ENCODE results near the gene USP1.

USP1 gene

DNA sequence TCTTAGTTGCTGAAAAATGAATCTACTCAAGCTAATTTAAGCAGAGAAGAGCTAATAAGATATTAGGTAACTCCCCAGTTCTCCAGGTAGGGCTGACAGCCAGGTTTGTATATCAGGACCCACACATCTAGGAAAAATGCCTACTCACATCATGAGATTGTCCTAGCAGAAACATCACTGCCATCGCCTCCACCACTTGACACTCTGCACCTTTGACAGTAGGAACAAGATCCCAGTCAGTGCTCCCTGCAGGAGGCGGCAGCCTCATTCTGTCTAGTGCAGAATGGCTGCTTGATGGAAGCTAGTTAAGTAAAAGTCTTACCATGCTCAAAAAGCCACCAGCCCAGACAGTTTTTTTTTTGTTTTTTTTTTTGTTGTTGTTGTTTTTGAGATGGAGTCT is 31.6 kb upstream of the USP1 start:
- no peaks in the 10 kb centered on the region for H3K27me3 ChIP-seq (ENCODE audit: insufficient read depth, low read length)
- no peak overlapping the region for H3K27ac ChIP-seq (ENCODE audit: low read depth, low read length)
- H3K9ac ChIP-seq (ENCODE audit: low read depth, low read length): no peak overlapping the region
- no peaks in the 10 kb centered on the region for H3K9me3 ChIP-seq (ENCODE audit: insufficient read depth, low read depth, low read length)
- WGBS: 90% methylated on average over 2 of the region's 2 CpGs
- no peak overlapping the region for H3K4me3 ChIP-seq (ENCODE audit: low read length)
- no peaks in the 10 kb centered on the region for H3K36me3 ChIP-seq (ENCODE audit: insufficient read depth, low read length)
- peaks cover 19% of the 10 kb centered on the region for H3K4me1 ChIP-seq (ENCODE audit: insufficient read depth, low read length)

DNA sequence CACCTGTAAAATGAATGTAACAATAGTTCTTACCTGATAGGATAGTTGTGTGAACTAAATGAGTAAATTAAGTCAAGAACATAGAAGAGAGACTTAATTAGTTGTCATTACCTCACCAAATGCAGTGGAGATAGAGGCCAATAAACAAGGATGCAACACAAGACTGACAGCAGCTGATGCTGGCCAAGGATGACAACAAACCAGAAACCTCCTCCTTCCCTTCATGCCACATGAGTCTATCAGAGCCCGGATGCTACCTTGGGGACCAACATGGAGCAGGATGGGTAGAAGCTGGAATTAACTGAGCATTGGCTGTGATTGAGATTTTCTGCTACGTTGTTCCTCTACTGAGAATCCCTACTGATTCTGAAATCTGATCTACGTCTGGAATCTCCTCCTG is 30.3 kb upstream of the USP1 start:
- H3K27me3 ChIP-seq (ENCODE audit: insufficient read depth, low read length): no peaks in the 10 kb centered on the region
- no peak overlapping the region for H3K4me3 ChIP-seq (ENCODE audit: low read length)
- H3K9me3 ChIP-seq (ENCODE audit: insufficient read depth, low read depth, low read length): no peaks in the 10 kb centered on the region
- H3K4me1 ChIP-seq (ENCODE audit: insufficient read depth, low read length): peaks cover 7% of the 10 kb centered on the region
- H3K36me3 ChIP-seq (ENCODE audit: insufficient read depth, low read length): no peaks in the 10 kb centered on the region
- H3K9ac ChIP-seq (ENCODE audit: low read depth, low read length): no peak overlapping the region
- 74% methylated on average over 3 of the region's 3 CpGs for WGBS
- no peak overlapping the region for H3K27ac ChIP-seq (ENCODE audit: low read depth, low read length)

DNA sequence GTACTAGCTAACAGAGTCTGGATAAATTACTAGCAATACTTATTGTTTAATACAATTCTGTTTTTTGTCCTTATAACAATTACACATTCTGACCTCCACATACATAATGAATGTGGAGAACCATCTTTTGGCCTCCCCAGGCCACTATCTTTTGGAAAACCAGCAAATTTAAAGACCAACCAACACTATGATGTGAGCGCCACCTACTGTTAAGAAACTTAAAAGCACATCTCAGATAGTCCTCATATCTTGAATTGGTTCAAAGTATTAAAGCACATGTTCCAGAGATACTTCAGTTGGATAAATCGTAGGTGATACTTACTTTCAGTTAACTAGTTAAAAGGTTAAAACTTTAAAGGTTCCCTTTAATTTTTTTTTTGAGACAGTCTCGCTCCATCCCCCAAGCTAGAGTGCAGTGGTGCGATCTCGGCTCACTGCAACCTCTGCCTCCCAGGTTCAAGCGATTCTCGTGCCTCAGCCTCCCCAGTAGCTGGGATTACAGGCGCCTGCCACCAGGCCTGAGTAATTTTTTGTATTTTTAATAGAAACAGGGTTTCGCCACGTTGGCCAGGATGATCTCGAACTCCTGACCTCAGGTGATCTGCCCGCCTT is 29.3 kb upstream of the USP1 start:
- no peak overlapping the region for H3K9ac ChIP-seq (ENCODE audit: low read depth, low read length)
- H3K4me3 ChIP-seq (ENCODE audit: low read length): no peak overlapping the region
- no peaks in the 10 kb centered on the region for H3K36me3 ChIP-seq (ENCODE audit: insufficient read depth, low read length)
- peaks cover 3% of the 10 kb centered on the region; the same call in 1 of the 2 replicates for H3K4me1 ChIP-seq (ENCODE audit: insufficient read depth, low read length)
- no peaks in the 10 kb centered on the region for H3K9me3 ChIP-seq (ENCODE audit: insufficient read depth, low read depth, low read length)
- H3K27ac ChIP-seq (ENCODE audit: low read depth, low read length): no peak overlapping the region
- no peaks in the 10 kb centered on the region for H3K27me3 ChIP-seq (ENCODE audit: insufficient read depth, low read length)
- 75% methylated on average over 12 of the region's 12 CpGs for WGBS

DNA sequence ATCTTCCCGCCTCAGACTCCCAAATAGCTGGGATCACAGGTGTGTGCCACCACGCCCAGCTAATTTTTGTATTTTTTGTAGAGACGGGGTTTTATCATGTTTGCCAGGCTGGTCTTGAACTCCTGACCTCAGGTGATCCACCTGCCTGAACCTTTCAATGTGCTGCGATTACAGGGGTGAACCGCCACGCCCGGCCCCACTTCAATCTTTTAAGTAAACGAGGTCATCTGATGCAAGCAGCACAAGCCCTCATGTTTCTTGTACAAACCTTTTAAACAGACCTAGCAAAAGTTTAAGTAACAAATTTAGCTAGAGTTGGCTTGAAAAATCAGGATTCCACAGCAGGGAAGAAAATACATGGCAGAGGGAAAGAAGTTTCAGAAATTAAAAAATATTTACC is 21.2 kb upstream of the USP1 start:
- Histone ChIP-seq H3K4me1 (ENCODE audit: insufficient read depth, low read length) (no peaks in the 10 kb centered on the region), H3K36me3 (ENCODE audit: insufficient read depth, low read length) (no peaks in the 10 kb centered on the region), H3K27ac (ENCODE audit: low read depth, low read length) (no peak overlapping the region), H3K9me3 (ENCODE audit: insufficient read depth, low read depth, low read length) (no peaks in the 10 kb centered on the region), H3K4me3 (ENCODE audit: low read length) (no peak overlapping the region), H3K27me3 (ENCODE audit: insufficient read depth, low read length) (no peaks in the 10 kb centered on the region), H3K9ac (ENCODE audit: low read depth, low read length) (no peak overlapping the region)
- 94% methylated on average over 8 of the region's 8 CpGs for WGBS

DNA sequence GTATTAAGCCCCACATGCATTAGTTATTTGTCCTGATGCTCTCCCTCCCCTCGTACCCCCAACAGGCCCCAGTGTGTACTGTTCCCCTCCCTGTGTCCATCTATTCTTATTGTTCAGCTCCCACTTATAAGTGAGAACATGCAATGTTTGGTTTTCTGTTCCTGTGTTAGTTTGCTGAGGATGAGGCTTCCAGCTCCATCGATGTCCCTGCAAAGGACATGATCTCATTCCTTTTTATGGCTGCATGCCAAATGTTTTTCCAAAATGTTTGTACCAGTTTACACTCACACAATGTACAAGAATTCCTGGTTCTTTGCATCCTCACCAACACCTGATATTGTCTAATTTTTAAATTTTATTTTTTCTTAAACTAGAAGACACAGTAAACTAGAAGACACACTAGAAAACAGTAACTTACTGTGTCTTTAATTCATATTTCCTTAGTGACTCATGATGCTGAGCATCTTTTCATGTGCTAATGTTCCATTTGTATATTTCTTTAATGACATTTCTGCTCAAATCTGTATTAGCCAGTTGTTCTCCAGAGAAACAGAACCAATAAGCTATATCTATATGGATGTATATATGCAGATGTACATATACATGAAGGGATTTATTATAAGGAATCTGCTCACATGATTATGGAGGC is 19.4 kb upstream of the USP1 start:
- no peak overlapping the region for H3K27ac ChIP-seq (ENCODE audit: low read depth, low read length)
- H3K36me3 ChIP-seq (ENCODE audit: insufficient read depth, low read length): no peaks in the 10 kb centered on the region
- no peaks in the 10 kb centered on the region for H3K4me1 ChIP-seq (ENCODE audit: insufficient read depth, low read length)
- no peak overlapping the region for H3K9ac ChIP-seq (ENCODE audit: low read depth, low read length)
- no peak overlapping the region for H3K4me3 ChIP-seq (ENCODE audit: low read length)
- no peaks in the 10 kb centered on the region for H3K27me3 ChIP-seq (ENCODE audit: insufficient read depth, low read length)
- 98% methylated on average over 2 of the region's 2 CpGs for WGBS
- H3K9me3 ChIP-seq (ENCODE audit: insufficient read depth, low read depth, low read length): no peaks in the 10 kb centered on the region

DNA sequence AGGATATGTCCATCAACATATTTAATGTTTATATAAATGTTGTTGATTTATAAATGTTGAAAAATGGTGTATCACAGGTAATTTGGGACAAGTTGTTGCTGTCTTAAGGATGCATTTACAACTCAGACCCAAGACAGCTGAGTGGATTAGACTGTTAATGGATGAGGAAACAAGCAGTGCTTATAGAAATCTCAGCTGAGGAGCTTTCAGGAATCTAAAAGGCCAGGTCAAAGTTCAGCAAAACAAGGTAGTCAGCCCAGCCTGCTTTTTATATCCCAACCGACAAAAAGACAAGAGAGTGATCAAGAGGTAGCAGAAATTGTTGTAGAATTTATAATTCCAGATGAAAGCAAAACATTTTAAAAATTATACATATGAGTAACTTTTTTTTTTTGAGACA is 16.6 kb upstream of the USP1 start:
- no peak overlapping the region for H3K9ac ChIP-seq (ENCODE audit: low read depth, low read length)
- H3K36me3 ChIP-seq (ENCODE audit: insufficient read depth, low read length): no peaks in the 10 kb centered on the region
- no peak overlapping the region for H3K27ac ChIP-seq (ENCODE audit: low read depth, low read length)
- WGBS: 86% methylated on average over 1 of the region's 1 CpG
- H3K27me3 ChIP-seq (ENCODE audit: insufficient read depth, low read length): no peaks in the 10 kb centered on the region
- no peak overlapping the region for H3K4me3 ChIP-seq (ENCODE audit: low read length)
- no peaks in the 10 kb centered on the region for H3K4me1 ChIP-seq (ENCODE audit: insufficient read depth, low read length)
- no peaks in the 10 kb centered on the region for H3K9me3 ChIP-seq (ENCODE audit: insufficient read depth, low read depth, low read length)

DNA sequence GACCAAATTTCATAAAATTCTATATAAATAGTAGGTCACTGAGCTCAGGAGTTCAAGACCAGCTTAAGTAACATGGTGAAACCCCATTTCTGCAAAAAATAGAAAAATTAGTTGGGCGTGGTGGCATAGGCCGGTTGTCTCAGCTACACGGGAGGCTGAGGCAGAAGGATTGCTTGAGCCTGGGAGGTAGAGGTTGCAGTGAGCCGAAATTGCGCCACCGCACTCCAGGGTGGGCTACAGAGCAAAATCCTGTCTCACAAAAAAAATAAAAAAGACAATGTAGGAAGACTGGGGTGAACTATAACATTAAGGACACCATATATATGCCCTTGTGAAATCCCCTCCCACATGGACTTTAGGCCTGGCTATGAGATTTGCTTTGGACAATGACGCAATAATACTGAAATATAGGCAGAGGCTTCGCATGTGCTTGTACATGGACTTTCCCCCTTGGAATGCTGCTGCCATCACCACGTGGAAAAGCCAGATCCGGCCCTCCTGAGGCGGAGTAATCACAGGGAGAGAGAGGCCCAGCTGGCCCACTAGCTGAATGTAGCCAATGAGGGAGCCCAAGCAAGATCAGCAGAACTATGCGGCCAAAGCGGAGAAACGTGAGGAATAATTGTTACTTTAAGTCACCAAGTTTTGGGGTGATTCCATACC is 13.1 kb upstream of the USP1 start:
- 87% methylated on average over 12 of the region's 14 CpGs for WGBS
- H3K4me1 ChIP-seq (ENCODE audit: insufficient read depth, low read length): no peaks in the 10 kb centered on the region
- H3K27me3 ChIP-seq (ENCODE audit: insufficient read depth, low read length): no peaks in the 10 kb centered on the region
- no peaks in the 10 kb centered on the region for H3K9me3 ChIP-seq (ENCODE audit: insufficient read depth, low read depth, low read length)
- H3K27ac ChIP-seq (ENCODE audit: low read depth, low read length): no peak overlapping the region
- no peaks in the 10 kb centered on the region for H3K36me3 ChIP-seq (ENCODE audit: insufficient read depth, low read length)
- no peak overlapping the region for H3K9ac ChIP-seq (ENCODE audit: low read depth, low read length)
- H3K4me3 ChIP-seq (ENCODE audit: low read length): no peak overlapping the region

DNA sequence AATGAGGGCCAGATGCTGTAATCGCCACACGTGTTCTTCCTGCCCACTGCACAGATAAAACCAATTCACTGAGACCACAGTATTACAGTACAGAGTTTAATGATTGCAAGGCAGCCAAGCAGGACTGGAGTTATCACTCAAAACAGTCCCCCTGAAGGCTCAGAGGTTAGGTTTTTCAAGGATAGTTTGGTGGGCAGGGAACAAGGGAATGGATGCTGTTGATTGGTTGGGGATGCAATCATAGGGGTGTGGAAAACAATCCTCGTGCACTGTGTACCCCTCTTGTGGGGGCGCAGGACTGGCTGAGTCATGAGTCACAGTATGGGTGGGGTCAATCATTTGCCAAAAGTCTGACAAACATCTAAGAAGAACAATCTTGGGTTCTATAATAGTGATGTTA is 12.4 kb upstream of the USP1 start:
- WGBS: 90% methylated on average over 4 of the region's 4 CpGs
- Histone ChIP-seq H3K27ac (ENCODE audit: low read depth, low read length) (no peak overlapping the region), H3K4me1 (ENCODE audit: insufficient read depth, low read length) (no peaks in the 10 kb centered on the region), H3K27me3 (ENCODE audit: insufficient read depth, low read length) (no peaks in the 10 kb centered on the region), H3K9ac (ENCODE audit: low read depth, low read length) (no peak overlapping the region), H3K4me3 (ENCODE audit: low read length) (no peak overlapping the region), H3K9me3 (ENCODE audit: insufficient read depth, low read depth, low read length) (no peaks in the 10 kb centered on the region), H3K36me3 (ENCODE audit: insufficient read depth, low read length) (no peaks in the 10 kb centered on the region)

DNA sequence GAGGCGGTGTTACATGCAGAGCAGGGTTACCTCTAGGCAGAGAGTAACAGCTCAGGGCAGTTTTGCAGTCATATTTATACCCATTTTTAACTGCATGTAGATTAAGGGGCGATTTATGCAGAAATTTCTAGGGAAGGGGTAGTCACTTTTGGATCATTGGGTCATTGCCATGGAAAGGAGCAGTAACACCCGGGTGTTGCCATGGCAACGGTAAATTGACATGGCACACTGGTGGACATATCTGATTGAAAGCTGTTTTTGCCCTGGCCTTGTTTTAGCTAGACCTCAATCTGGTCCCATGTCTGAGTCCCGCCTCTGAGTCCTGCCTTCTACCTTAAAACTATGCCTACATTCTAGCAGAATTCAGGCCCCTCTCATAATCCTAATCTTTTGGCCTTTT is 11.8 kb upstream of the USP1 start:
- no peaks in the 10 kb centered on the region for H3K4me1 ChIP-seq (ENCODE audit: insufficient read depth, low read length)
- H3K9ac ChIP-seq (ENCODE audit: low read depth, low read length): no peak overlapping the region

DNA sequence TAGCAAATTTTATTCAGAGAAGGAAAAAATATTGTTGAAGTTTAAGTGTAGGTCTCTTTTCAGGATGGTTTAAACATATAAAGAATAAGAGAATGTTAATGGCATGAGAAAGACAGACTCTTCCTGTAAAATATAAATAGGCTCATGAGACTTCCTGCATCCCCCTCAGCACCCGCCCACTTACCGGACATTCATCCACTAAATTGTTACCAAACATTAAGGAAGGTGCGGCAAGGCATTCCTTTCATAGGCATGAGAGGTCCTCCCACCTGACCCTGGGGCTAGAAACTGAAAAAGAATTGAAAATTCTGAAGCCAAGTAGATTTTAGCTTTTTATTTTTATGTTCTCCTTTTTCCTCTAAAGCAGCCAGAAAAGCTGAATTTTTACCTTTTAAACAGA is 10.6 kb upstream of the USP1 start:
- Histone ChIP-seq H3K9me3 (ENCODE audit: insufficient read depth, low read depth, low read length) (no peaks in the 10 kb centered on the region), H3K4me3 (ENCODE audit: low read length) (no peak overlapping the region), H3K4me1 (ENCODE audit: insufficient read depth, low read length) (no peaks in the 10 kb centered on the region), H3K36me3 (ENCODE audit: insufficient read depth, low read length) (no peaks in the 10 kb centered on the region), H3K27me3 (ENCODE audit: insufficient read depth, low read length) (no peaks in the 10 kb centered on the region), H3K27ac (ENCODE audit: low read depth, low read length) (no peak overlapping the region), H3K9ac (ENCODE audit: low read depth, low read length) (no peak overlapping the region)
- 75% methylated on average over 3 of the region's 3 CpGs for WGBS

More for the DNA sequence above, 11.8 kb upstream of the USP1 start:
- no peak overlapping the region for H3K27ac ChIP-seq (ENCODE audit: low read depth, low read length)
- H3K9me3 ChIP-seq (ENCODE audit: insufficient read depth, low read depth, low read length): no peaks in the 10 kb centered on the region
- H3K4me3 ChIP-seq (ENCODE audit: low read length): no peak overlapping the region
- H3K36me3 ChIP-seq (ENCODE audit: insufficient read depth, low read length): no peaks in the 10 kb centered on the region
- no peaks in the 10 kb centered on the region for H3K27me3 ChIP-seq (ENCODE audit: insufficient read depth, low read length)
- WGBS: 90% methylated on average over 5 of the region's 5 CpGs

DNA sequence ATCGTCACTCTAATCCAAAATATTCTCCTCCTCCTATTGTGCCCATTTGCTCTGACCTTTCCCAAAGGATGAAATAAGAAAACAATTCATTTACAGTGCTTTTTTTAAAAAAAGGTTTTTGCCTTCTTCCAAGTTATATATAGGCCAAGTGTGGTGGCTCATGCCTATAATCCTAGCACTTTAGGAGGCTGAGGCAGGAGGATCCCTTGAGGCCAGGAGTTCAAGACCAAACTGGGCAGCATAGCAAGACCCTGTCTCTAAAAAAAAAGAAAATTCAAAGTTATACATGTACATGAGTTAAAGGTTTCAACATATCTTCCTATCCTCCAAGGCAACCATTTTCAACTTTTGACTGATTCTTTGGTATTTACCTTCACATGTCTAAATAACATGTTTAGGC is 10.1 kb upstream of the USP1 start:
- H3K36me3 ChIP-seq (ENCODE audit: insufficient read depth, low read length): no peaks in the 10 kb centered on the region
- H3K27me3 ChIP-seq (ENCODE audit: insufficient read depth, low read length): no peaks in the 10 kb centered on the region
- no peak overlapping the region for H3K9ac ChIP-seq (ENCODE audit: low read depth, low read length)
- no peaks in the 10 kb centered on the region for H3K9me3 ChIP-seq (ENCODE audit: insufficient read depth, low read depth, low read length)
- 97% methylated on average over 1 of the region's 1 CpG for WGBS
- no peak overlapping the region for H3K4me3 ChIP-seq (ENCODE audit: low read length)
- no peak overlapping the region for H3K27ac ChIP-seq (ENCODE audit: low read depth, low read length)
- H3K4me1 ChIP-seq (ENCODE audit: insufficient read depth, low read length): no peaks in the 10 kb centered on the region

All from HUES64 (cell line).